Dermis lymphatic vessel endothelial cell (primary cell): ENCODE data around the gene SCAF11. TPM values are rescaled to one million over a fixed set of nuclear protein-coding genes. Genes with fewer than 3 reads are reported as not detected.

Experiments
- total RNA-seq: library from RNA; depleted of rRNA; stranded (reverse); fragments of >200 nt; gene quantifications from 2 replicates; pipeline ENCODE4 v1.2.1, GENCODE V29; 2014

The SCAF11 gene
- 50.5 and 64.0 TPM in 2 replicates for total RNA-seq

GRCh38 chr12:45990468-45991283 is at the start of gene SCAF11:
TSS of gene SCAF11 (minus strand) at chr12:45990574. CDS start at chr12:45964167, 26,407 bp downstream.

